AML-193 (cell line): ENCODE results near the gene PTPA.

ENCODE experiments used
- DNase-seq, 2 experiments: peaks; one replicate each; lab custom pipeline; 2025; lab: John Stamatoyannopoulos, UW

The PTPA gene

GRCh38 chr9:129110740-129111527 is at the start of gene PTPA, which contains the start of gene CRAT:
PTPA (plus strand) TSS chr9:129111415; CDS start chr9:129111601, 186 bp downstream.
CRAT (minus strand) TSS chr9:129110793; CDS start chr9:129110509, 284 bp downstream.
- peak; percentile 82 to 84 for DNase-seq

- no peak for DNase-seq
Observed at GRCh38 chr9:129063061-129063460, 48.2 kb upstream of the PTPA start.

DNA sequence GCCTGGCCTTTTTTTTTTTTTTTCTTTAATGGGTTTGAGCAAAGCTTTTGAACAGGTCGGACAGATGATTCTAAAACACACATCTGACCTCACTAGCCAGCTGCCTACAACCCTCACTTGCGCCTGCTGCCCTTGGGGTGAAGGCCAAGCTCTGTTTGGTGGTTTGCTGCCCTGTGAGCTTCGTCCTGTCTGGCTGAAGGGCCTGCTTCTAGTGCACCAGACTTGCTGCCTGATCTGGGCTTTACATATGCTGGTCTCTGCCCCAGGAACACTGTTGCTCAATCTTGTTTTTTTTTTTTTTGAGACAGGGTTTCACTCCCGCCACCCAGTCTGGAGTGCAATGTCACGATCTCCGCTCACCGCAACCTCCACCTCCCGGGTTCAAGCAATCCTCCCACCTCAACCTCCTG is 46.7 kb upstream of the PTPA start:
- DNase-seq: no peak

DNA sequence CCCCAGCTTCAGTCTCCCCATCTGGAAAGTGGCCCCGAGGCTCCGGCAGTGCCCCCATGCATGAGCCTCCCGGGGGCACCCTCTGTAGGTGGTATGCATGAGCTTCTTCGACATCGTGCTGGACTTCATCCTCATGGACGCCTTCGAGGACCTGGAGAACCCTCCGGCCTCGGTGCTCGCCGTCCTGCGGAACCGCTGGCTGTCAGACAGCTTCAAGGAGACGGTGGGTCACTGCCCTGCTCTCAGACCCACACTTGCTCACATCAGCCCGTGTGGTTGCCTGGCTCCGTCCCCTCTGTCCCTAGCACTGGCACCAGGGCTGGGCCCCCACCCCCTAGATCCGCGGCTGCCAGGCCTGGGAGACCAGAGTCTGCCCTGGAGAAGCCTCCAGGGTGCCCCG is 43.1 kb upstream of the PTPA start:
- DNase-seq: no peak

GRCh38 chr9:129068990-129069861 is 42.0 kb upstream of the PTPA start:
- DNase-seq: peak; percentile 84 to 91

- no peak for DNase-seq
Observed at GRCh38 chr9:129069862-129070641, 41.2 kb upstream of the PTPA start.

DNA sequence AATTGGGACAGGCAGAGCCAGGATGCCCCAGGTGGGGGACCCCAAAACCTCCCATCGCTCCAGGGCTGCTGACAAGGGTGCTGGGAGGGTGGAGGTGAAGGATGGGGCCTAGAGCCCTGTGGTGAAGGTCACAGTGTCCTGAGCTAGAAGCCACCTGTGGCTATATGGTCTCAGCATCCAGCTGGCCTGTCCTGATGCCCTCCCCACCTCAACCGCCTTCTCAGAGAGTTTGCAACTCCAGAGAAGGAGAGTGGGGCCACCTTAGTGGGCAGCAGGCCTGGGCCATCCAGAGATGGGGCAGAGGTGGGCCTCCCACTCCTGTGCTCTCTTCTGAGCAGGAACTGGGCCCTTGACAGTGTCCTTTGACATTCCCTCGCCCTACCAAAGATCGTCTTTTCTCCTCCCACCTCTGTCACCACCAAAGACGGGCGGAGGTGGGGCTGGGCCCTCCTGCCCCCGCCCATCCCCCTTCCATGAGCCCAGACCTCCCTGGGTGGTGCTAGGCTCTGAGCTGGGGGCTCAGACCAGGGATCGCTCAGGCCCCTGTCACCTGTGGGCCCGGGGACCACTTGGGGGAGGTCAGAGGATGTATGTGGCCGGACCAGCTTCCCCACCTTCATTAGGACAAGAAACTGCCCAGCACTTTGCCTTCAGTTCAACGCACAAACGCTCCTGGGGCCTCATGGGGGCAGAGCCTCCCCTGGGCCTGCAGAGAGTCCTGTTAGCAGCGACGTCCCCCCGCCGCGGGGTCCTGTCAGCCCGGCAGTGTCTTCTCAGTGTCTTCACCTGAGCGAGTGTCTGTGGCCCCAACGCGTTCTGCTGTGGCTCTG is 40.3 kb upstream of the PTPA start:
- no peak for DNase-seq

GRCh38 chr9:129071526-129072126 is 39.6 kb upstream of the PTPA start:
- no peak for DNase-seq

DNA sequence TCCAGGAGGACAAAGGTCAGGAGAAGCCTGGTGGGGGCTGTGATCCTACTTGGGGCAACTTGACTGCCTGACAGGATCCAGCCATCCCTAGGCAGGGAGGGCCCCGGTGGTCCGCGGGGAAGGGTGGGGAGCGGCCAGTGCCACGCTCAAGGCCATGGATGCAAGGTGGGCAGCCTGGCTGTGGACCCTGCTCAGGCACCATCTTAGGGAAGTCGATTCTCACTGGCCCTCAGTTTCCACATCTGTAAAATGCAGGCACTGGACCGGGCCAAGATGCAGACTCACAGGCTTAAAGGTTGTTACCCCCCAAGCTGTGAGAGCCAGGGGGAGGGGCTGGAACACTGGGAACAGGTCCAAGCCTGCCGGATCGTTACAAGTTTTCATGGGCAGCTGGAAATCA is 39.0 kb upstream of the PTPA start:
- no peak for DNase-seq

DNA sequence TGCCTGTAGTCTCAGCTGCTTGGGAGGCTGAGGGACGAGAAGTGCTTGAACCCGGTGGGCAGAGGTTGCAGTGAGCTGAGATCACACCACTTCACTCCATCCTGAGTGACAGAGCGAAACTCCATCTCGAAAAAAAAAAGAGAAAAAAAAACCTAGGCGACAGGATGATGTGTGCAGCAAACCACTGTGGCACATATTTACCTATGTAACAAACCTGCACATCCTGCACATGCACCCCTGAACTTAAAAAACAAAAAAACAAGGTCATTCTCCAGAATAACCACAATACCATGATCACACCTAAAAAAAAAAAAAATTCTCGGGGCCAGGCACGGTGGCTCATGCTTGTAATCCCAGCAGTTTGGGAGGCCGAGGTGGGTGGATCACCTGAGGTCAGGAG is 37.8 kb upstream of the PTPA start:
- DNase-seq: no peak

GRCh38 chr9:129074106-129074505 is 37.1 kb upstream of the PTPA start:
- DNase-seq: no peak

GRCh38 chr9:129075996-129076639 is 35.1 kb upstream of the PTPA start:
- DNase-seq: no peak

GRCh38 chr9:129076640-129077037 is 34.6 kb upstream of the PTPA start:
- DNase-seq: no peak

DNA sequence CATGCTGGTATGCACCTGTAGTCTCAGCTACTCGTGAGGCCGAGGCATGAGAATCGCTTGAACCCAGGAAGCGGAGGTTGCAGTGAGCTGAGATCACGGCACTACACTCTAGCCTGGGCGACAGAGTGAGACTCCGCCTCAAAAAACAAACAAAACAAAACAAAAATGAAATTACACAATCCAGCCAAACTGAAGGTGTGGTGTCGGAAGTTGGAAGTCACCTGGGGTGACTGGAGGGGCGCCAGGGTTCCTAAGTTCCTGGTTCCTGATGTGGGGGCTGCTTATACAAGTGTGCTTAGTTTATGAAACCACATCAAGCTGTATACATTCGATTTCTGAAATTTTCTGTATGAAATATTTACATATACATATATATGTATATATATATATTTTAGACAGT is 34.0 kb upstream of the PTPA start:
- no peak for DNase-seq

DNA sequence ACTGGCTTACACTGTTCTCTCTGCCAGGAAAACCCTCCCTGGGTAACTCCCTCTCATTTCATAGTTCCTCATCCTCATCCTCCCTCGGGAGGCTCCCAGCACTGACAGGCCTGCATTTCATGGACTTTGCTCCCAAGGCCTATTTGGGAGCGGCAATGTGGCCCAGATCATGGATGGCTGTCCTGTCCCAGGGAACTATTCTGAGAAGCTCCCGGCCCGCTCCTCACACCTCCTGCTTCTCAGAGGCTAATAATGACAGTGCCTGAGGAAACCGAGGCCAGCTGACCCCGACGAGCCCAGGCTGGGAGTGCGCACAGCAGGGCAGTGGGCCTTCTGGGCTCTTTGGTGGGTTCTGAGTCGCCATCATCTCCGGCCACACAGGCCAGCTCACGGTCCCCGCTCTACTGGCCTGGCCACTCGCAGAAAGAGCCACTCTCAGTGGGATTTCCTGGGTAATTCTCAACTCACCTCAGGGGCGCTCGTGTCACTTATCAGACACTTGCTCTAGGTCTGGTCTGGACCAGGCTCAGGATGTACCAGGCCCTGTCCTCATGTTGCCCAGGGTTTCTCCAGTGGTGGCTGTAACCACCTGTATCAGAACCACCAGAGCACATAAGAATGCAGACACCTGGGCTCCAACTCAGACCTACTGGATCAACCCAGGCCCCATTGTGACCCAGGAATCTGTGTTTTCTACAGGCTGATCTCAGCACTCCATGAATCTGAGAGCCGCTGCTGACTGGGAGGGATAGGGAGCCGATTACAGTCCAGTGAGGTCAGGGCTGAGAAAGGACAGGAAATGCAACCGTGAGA is 32.3 kb upstream of the PTPA start:
- DNase-seq: no peak

GRCh38 chr9:129079829-129080228 is 31.4 kb upstream of the PTPA start:
- no peak for DNase-seq

GRCh38 chr9:129080298-129080600 is 31.0 kb upstream of the PTPA start:
- no peak for DNase-seq

DNA sequence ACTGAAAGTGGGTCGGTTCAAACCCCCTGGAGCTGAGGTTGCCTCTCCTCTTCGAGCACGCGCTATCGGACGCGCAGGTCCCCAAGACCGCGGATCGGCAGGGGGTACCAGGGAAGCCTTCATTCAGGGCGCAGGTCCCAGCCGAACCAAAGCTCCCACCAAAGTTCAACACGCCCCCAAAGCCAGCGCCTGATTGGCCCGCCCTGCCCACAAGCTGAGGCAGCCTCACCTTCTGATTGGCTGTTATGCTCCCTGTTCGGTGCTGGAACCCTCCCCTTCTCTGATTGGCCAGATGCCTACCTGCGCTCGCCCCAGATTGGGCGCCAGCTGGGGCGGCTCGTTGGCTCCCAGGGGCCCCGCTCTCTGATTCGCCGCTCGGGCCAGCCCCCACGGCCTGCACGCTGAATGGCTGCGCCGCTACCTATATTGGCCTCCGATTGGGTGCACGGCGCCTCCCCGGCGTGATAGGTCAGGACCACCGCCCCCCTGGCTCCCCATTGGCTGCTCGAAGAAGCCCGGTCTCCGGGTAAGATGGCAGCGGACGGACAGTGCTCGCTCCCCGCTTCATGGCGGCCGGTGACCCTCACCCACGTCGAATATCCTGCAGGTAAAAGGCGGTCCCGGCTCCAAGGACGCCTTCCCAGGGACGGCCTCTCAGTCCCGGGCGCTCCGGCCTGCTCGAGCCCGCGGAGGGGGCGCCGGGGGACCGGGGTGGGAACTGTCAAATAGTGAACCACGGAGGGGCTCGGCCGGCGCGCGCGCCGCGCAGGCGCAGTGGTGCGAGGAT is 30.4 kb upstream of the PTPA start, which contains the start of gene DOLPP1:
Gene DOLPP1 (plus strand): TSS at position 511 of the 787 bp plus-strand sequence. CDS start 21 bp downstream, at position 532.
- peak; percentile 96 for DNase-seq
